ENCODE data around the gene CHST6.
"Not testable (repeated sequence)": the region's sequence is repeated elsewhere in the genome, so short reads cannot be mapped to it uniquely, and the experiment has no call there.

CHST6 gene

GRCh38 chr16:75495076-75495674 lies at the start of gene CHST6:
Gene CHST6 (minus strand): TSS chr16:75495441. CDS start chr16:75479828, 15,613 bp downstream.
- DNase-seq: no peak

- not testable (repeated sequence) for DNase-seq
Measured at GRCh38 chr16:75542462-75542861, 47.2 kb upstream of the CHST6 start.

GRCh38 chr16:75541236-75541635 lies 46.0 kb upstream of the CHST6 start:
- DNase-seq: no peak

GRCh38 chr16:75538882-75539565 lies 43.8 kb upstream of the CHST6 start:
- DNase-seq: not testable (repeated sequence)

GRCh38 chr16:75537776-75538175 lies 42.5 kb upstream of the CHST6 start:
- no peak for DNase-seq

- DNase-seq: no peak
Measured at GRCh38 chr16:75535901-75536300, 40.7 kb upstream of the CHST6 start, which contains the start of gene CHST5. Gene CHST5 (minus strand): TSS chr16:75536108. CDS start chr16:75530384, 5,724 bp downstream.

- DNase-seq: no peak
Measured at GRCh38 chr16:75535211-75535843, 40.1 kb upstream of the CHST6 start.

- DNase-seq: no peak
Measured at GRCh38 chr16:75534560-75535205, 39.4 kb upstream of the CHST6 start.

GRCh38 chr16:75532791-75533190 lies 37.5 kb upstream of the CHST6 start:
- DNase-seq: no peak

GRCh38 chr16:75532142-75532765 lies 37.0 kb upstream of the CHST6 start:
- DNase-seq: no peak

- DNase-seq: no peak
Measured at GRCh38 chr16:75529959-75530358, 34.7 kb upstream of the CHST6 start.

GRCh38 chr16:75529056-75529905 lies 34.0 kb upstream of the CHST6 start:
- no peak for DNase-seq

GRCh38 chr16:75527825-75528299 lies 32.6 kb upstream of the CHST6 start:
- no peak for DNase-seq

GRCh38 chr16:75526032-75526790 lies 31.0 kb upstream of the CHST6 start:
- no peak for DNase-seq

- no peak for DNase-seq
Measured at GRCh38 chr16:75519175-75519574, 23.9 kb upstream of the CHST6 start.

GRCh38 chr16:75516189-75516966 lies 21.1 kb upstream of the CHST6 start:
- DNase-seq: not testable (repeated sequence)

- no peak for DNase-seq
Measured at GRCh38 chr16:75514296-75514695, 19.1 kb upstream of the CHST6 start.

- no peak for DNase-seq
Measured at GRCh38 chr16:75506574-75506973, 11.3 kb upstream of the CHST6 start.

GRCh38 chr16:75506107-75506506 lies 10.9 kb upstream of the CHST6 start:
- DNase-seq: no peak

GRCh38 chr16:75503801-75504200 lies 8.6 kb upstream of the CHST6 start:
- no peak for DNase-seq

Data from activated CD4-positive, CD25-positive, alpha-beta regulatory T cell treated with anti-CD3 and anti-CD28 coated beads, Interleukin-2, amount 50 U/mL, for 72 hours (primary cell).